ENCODE results near the gene PPP3CB.

GRCh38 chr10:73426318-73426717 lies 69.5 kb downstream of the PPP3CB start:
- peak; percentile 72 for TF ChIP-seq SPI1 (IDR thresholded peaks at IDR 0.05; ENCODE audit: low read depth, low read length)
- TF ChIP-seq POLR2A (IDR thresholded peaks at IDR 0.05; ENCODE audit: low read depth, low read length) = no peak
- TF ChIP-seq POLR2AphosphoS5 (IDR thresholded peaks at IDR 0.05; ENCODE audit: low read depth, low read length) = no peak
- TF ChIP-seq TAF1 (IDR thresholded peaks at IDR 0.05; ENCODE audit: low read depth, low read length) = no peak
- TF ChIP-seq POU2F2 (IDR thresholded peaks at IDR 0.05; ENCODE audit: low read depth, low read length) = no peak
